Upper lobe of left lung (tissue), 4 donors: Measurements from ENCODE around the gene BCL2L2.

ENCODE experiments used
- POLR2A ChIP-seq, 4 donors: fragments of 450-650 bp; IDR thresholded peaks; one replicate each; pipeline ENCODE4 v1.5.1; 2016 to 2017; ENCODE audit warnings: antibody characterized with exemption in 4 of 4, mild to moderate bottlenecking in 2 of 4
- POLR2AphosphoS5 ChIP-seq, 2 donors: sonication (generic); formaldehyde crosslinking; IDR thresholded peaks; one replicate each; pipeline ENCODE4 v1.5.1; 2017; ENCODE audit warnings: antibody characterized with exemption in 2 of 2
- TF ChIP-seq, protein P1 (sequence below), 6 experiments: fragments of 450-650 bp in 4 of 6; fragments of 200-600 bp in 2 of 6; sonication (generic) in 2 of 6; IDR thresholded peaks; one replicate each; pipeline ENCODE4 v1.5.1; 2016 to 2019; ENCODE audit warnings: antibody characterized with exemption in 6 of 6

GRCh38 chr14:23302290-23303225 lies 4.1 kb upstream of the BCL2L2 start, which contains the start of gene PPP1R3E:
- TF ChIP-seq, protein P1, sequence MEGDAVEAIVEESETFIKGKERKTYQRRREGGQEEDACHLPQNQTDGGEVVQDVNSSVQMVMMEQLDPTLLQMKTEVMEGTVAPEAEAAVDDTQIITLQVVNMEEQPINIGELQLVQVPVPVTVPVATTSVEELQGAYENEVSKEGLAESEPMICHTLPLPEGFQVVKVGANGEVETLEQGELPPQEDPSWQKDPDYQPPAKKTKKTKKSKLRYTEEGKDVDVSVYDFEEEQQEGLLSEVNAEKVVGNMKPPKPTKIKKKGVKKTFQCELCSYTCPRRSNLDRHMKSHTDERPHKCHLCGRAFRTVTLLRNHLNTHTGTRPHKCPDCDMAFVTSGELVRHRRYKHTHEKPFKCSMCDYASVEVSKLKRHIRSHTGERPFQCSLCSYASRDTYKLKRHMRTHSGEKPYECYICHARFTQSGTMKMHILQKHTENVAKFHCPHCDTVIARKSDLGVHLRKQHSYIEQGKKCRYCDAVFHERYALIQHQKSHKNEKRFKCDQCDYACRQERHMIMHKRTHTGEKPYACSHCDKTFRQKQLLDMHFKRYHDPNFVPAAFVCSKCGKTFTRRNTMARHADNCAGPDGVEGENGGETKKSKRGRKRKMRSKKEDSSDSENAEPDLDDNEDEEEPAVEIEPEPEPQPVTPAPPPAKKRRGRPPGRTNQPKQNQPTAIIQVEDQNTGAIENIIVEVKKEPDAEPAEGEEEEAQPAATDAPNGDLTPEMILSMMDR (IDR thresholded peaks at IDR 0.05) = no peak
- TF ChIP-seq POLR2A (IDR thresholded peaks at IDR 0.05) (peak in 1 of 4 donors; percentile 10), POLR2AphosphoS5 (IDR thresholded peaks at IDR 0.05) (peak in 1 of 2 donors; percentile 58)
